ACHN (cell line): Measurements from ENCODE around the gene ABCG8.
A peak's percentile ranks its signal among the peaks of the same experiment; 100 is the strongest.
"Not testable (repeated sequence)": the region's sequence is repeated elsewhere in the genome, so short reads cannot be mapped to it uniquely, and the experiment has no call there.

Experiments
- DNase-seq: peaks from one replicate; pipeline ENCODE4 v3.0.0-alpha.2; 2015
- in situ Hi-C: cut with HindIII; loops from 2 replicates; pipeline ENCODE4 v1.10.0; 2017; ENCODE audit warnings: low sequenced_read_pairs, low pct_ligation_motif_present, low pct_unique_long_range_greater_than_20kb

ABCG8 gene

DNA sequence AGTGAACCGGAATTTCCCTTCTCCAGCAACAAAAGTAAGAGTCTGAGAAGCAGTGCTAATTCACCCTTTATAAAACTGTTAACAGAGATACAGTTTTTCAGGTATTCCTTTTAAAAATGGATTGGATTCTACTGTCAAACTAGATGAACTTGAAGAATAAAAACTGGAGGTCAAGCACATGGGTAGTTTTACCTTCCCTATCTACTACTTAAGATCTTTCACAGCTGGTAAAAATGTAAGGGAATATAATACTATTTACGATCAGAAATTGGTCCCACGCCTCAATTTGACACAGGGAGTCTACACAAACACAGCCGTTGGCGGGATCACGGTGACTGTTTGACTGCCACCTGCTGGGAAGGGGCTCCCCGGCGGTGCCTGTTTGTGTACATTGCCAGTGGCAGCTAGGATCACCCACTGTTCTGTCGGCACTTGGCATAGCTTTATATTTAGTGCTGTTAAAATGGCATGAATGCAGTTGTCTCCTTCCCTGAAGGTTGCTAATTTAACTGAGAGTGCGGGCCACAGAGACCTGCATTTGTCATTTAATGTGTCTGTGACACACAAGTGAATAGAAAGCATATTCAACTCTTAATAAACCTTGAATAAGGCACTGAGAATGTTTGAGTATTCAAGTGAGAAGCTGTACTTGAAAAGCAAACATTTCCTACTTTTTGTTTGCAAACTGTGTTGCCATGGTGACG is 59.5 kb downstream of the ABCG8 start:
- in situ Hi-C loops: no loop called here

DNA sequence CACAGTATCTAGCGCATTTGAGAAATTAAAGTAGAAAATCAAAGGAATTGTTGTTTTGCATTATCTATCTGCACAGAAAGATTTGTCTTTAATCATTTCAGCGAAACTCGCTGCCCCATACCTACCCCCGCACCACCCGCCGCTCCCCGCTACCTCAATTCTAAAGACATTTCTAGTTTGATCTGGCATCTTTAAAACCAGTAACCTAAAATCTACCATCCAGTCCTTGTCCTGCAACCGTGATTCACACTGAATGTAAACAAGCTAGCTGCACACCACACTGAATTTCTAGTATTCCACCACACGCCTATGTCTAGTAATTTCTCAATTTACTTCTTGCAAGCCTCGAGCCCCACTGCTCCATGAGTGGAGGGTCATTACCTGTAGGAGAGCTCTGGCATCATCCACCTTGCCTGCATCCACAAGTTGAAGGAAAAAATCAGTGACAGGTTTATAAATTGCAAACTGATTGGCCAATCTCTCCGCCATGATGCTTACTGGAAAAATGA is 60.1 kb downstream of the ABCG8 start:
- DNase-seq: no peak
- in situ Hi-C loops: no loop called here

More for the DNA sequence above, 59.5 kb downstream of the ABCG8 start:
- peak; percentile 23 for DNase-seq

DNA sequence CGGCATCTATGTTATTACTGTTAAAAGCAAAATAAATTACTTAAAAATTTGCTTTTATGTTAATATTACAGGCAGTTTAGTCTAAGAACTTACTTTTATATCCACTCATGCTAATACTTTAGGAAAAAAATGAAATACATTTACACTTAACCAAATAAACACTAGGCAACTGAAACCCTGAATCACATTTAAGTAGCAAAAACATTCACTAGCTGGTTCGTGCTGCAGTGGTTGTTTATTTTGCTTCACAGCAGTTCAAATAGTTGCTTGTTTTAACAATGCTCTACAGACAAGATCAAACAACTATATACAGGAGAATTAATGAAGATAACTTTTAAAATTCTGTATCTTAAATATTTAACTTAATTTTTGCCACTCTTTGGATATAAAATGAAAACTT is 60.8 kb downstream of the ABCG8 start:
- no peak for DNase-seq
- in situ Hi-C loops: no loop called here

DNA sequence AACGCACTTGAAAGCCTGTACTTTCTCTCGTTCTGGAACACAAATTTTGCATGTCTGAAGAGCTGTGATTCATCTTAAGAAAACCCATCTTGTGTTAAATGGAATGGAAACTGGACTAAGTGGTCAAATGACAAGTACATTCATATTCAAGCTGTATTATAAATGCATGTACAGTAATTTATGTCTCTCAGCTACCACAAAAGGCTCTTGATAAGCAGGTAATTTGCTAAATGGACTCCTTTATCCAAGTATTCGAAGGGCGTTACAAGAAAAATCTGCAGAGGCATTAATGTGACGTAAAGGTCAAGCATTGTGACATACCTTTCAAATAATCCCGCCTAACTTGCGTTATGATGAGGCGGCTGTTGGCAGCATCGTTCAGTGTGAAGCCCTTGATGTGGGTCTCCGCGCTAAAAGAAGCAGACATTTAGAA is 66.6 kb downstream of the ABCG8 start:
- peak; percentile 82 for DNase-seq
- in situ Hi-C loops: no loop called here

DNA sequence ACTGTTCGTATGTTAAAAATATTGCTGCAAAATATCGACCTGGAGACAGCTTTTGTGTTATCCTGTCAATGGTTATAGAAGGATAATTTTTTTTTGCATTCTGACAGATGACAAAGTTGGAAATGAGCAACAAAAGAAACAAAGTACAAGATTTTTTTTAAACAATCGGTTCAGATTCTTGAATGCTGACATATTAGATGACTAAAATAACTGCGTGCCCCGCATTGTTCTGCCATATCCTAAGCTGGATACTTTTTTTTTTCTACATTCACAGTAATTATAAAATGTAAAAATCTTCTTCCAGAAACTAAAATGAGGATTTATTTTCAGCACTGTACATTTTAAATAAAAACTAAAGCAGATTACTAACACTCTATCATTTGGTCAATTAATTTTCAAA is 67.1 kb downstream of the ABCG8 start:
- in situ Hi-C loops: no loop called here
- peak; percentile 64 for DNase-seq

DNA sequence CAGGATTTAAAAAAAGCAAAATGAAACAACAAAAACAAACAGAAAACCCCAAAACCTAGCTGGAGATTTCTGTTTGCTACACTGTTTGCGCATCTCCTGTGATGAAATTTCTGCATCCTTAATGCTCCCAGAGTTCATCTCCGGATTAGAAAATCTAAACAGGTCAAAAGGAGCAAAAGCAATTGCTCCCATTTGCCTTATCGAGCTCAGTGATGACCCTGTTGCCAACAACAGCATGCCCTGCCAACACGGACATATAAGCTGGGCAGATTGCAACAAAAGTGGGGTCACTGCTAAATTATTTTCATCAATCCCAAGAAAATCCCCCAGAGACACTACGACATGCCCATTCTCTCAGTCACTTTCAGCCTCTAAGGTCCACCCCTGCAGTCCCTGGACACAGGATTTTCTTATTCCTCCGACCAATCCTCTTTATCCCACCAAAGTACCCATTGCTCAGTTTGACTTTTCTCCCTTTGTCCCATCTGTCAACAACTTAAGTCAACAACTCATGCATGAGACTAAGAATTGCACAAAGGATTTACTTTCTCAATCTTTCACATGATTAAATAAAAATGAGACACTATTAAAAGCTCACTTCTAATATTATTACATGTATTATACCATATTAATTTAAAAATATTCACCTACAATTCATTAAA is 67.8 kb downstream of the ABCG8 start:
- in situ Hi-C loops: no loop called here
- DNase-seq: peak; percentile 7

DNA sequence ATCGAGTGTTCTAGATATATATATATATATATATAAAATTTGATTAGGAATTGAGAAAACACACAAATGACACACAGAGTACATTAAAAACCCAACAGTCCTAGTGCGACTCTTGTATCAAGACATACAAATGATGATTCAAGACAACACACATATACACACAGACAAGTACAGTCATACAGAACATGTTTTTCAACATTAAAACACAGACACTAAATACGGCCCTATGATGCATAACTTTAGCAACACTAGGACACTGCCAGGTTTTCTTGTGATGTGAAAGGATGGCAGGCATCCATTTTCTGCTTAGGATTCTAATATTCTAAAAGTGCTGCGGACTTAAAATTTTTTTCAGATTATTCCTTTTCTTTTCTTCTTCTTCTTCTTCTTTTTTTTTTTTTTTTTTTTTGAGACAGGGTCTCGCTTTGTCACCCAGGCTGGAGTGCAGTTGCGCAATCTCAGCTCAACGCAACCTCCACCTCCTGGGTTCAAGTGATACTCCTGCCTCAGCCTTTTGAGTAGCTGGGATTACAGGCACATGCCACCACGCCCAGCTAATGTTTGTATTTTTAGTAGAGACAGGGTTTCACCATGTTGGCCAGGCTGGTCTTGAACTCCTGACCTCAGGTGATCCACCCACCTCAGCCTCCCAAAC is 72.5 kb downstream of the ABCG8 start:
- in situ Hi-C loops, DNase-seq: not testable (repeated sequence)

DNA sequence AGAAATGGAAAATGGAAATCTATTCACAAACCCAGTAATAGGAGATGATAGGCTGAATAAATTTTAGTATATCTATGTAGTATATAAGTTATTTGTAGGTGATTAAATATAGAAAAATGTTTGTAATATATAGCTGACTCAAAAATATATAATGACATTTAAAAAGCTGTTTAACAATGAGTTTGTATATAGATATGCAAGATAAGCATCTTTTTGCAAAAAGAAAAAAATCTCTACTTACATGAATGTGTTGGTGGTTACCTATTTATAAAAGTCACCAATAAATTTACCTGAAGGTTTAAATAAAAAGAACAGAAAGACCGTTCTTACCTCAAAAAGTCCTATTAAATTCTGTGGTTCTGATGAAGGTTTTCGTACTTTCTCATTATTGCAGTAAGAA is 85.7 kb downstream of the ABCG8 start:
- no peak for DNase-seq
- in situ Hi-C loops: no loop called here

DNA sequence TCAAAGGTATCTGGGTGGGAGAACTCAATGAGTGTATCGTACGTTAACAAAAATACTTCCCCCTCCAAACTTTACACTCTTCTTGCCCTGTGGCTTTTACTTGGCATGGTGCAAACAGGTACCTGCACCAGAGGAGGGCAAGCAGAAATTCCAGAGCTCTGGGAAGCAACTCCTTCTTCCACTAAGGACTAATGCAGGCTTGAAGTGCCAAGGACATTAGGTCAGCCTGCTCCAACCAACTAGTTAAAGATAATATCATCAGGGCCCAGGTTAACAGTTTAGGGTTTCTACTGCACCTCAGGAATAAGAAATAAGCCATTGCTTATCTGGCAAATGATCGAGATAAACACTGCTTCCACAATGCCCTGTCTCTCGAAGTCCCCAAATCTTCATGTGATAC is 86.7 kb downstream of the ABCG8 start:
- no peak for DNase-seq
- in situ Hi-C loops: no loop called here

DNA sequence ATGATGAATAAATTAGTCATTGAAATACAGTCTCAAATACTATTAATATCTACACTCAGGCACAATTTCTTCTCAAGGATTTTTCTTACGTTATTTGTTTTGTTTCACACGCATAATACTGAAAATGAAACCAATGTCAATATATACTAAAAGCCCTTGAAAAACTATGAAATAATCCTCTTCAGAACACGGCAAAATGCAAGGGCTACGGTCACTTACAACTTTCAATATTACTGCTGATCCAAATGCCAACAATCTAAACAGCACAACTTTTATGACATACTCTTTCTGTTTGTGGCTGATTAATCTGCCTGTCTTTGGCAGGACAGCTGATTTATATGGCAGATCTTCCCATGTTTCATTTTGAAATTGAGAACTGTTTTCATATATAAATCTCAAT is 88.7 kb downstream of the ABCG8 start:
- DNase-seq: no peak
- in situ Hi-C loops: no loop called here

DNA sequence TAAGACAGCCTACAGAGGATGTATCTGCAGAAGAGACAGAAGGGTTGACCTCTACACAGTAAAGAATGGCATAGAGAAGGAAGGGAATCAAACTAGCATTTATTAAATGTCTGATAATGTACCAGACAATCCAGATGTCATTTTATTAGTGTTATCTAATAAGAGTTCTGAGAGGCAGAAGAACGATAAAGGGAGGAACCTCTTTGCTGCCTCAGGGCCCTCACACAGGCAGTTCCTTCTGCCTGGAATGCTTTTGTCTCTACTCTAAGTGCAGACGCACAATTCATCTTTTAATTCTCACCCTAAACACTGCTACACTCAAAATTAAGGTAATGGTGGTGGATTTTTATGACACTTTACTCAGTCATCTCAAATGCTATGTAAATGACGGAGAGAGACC is 92.5 kb downstream of the ABCG8 start:
- no peak for DNase-seq

More for the DNA sequence above, 92.5 kb downstream of the ABCG8 start:
- in situ Hi-C loops: no loop called here
